ENCODE results near the gene TUBGCP6.
"Not testable (repeated sequence)": the region's sequence is repeated elsewhere in the genome, so short reads cannot be mapped to it uniquely, and the experiment has no call there.

The TUBGCP6 gene

DNA sequence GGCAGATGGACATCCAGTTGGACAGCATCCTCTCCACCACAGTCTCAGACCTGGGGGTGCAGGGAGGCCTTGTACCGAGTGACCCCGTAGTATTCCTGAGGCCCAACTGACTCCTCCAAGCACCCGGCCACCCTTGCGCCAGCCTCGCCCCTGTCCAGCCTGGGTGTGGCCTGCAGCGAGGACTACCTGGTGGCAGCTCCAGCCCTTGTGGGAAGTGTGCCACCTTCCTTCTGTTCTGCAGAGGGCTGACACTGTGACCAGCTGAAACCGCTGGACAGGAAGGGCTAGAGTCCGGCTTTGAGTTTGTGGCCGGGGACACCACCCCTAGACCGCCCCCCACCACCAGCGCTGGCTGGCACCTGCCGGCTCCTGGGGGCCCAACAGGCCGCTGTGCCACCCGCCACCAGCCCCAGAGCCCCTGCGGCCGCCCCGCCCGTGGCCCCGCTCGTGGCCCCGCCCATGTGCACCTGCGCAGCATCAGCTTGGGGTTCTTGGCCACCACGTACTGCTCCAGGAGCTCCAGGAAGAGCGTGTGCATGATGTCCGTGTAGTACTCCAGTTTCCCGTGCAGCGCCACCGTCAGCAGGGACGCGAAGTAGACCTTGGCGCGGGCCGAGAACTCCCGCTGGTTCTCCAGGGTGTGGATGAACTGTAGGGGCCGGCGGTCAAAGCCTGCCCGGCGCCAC lies 35.3 kb upstream of the TUBGCP6 start:
- no peak for DNase-seq

DNA sequence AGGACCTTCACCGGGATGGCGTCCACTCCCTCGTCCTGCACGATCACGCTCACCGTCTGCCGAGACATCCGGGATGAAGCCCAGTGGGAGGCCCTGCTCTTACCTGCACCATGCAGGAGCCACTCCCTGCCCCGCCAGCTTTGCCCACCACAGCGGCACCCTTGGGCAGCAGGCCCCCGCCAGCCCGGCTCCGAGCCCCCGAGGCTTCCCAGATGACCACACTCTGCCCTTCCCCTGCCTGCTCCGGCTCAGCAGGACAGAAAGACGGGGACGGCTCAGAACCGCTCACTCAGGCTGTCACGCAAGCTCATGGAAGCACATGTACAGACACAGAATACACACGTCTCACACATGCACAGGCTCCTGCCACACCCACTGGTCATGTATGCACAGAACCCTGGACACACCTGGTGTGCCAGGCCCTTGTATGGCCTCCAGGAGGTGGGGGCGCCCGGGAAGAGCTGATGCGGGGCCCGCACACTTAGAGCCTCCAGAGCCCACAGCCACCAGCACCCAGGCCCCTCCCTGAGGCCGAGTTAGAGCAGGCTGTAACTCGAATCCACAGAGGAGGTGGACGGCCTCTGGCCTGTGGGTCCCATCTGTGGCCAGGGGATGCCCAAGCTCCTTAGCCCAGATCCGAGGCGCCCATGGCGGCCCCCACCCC lies 34.3 kb upstream of the TUBGCP6 start:
- no peak for DNase-seq

DNA sequence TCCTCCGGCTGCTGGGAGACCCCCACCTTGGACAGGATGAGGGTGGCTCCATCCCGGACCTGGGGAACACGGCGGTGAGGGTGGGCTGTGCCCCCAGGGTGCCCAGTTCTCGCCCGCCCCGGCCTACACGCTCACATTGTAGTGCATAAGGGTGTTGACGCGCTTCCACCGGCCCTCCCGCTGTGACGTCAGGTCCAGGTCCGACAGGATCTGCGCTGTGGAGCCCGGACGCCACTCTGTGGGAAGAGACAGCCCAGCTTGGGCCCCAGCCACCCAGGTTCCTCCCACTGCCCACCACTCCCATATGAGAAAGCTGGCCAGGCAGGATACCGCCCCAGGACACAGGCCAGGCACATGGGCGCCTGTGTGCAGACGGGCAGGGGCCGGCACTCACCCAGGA lies 33.6 kb upstream of the TUBGCP6 start:
- DNase-seq = no peak

DNA sequence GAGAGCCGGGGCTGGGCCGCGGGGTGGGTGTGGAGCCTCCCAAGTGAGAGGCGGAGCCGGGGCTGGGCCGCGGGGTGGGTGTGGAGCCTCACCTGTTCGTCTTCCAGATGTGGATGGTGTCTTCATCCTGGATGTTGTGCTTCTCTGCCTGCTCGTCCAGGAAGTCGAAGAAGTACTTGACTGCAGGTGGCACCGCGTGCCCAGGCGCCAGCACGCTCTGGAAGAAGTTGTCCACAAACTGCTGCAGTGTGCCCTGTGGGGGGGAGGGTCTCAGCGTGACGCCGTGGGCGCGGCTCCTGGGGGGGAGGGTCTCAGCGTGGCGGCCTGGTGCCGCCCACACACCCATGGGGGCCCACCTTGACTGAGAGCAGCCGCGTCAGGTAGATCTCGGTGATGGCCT lies 32.9 kb upstream of the TUBGCP6 start:
- no peak for DNase-seq

DNA sequence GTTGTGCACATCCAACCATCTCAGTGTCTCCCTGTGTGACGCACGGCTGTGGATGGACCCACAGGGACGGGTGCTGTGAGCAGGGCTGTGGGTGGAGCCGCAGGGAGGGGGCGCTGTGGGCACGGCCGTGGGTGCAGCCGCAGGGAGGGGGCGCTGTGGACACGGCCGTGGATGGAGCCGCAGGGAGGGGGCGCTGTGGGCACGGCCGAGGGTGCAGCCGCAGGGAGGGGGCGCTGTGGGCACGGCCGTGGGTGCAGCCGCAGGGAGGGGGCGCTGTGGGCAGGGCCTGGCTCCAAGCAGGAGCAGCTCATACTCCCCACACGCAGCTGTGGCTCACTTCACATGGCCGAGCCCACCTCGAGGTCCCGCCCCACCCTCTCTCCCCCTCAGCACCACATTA lies 31.3 kb upstream of the TUBGCP6 start:
- DNase-seq = no peak

DNA sequence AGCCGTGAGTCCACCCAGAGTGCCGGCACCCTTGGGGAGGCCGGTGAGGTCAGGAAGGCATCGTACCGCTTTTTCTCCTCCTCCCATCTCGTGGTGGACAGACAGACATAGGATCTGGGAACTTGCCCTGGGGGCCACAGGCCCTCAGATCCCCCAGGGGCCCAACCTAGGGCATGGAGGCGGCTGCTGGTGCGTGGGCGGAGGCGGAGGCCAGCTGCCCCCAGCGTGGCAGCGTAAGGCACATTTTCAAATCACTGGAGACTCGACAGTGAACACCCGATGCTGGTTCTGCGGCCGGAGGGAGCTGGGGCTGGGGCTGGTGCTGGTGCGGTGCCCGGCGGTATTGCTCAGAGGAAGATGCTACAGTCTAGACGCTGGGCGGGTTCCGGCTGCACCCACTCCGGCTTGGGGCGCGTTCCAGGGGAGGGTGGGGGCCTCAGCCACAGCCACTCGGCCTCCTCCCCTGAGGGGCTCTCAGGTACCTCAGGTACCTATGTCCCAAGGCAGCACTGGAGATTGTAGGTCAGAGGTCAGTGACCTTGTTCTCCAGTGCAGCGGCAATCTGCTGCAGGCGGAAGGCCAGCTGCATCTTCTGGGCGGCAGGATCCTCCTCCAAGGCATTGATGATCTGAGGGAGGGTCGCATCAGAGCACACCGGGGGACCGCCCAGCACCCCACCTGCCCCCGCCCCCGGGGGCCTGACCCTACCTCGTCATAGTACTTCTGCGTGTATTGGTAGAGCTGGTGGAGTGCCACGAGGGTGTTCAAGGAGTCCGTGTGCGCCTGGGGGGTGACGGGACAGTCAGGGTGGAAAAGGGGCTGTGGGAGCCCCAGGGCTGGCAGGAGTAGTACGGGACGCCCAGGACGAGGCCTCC lies 30.6 kb upstream of the TUBGCP6 start:
- DNase-seq = no peak

DNA sequence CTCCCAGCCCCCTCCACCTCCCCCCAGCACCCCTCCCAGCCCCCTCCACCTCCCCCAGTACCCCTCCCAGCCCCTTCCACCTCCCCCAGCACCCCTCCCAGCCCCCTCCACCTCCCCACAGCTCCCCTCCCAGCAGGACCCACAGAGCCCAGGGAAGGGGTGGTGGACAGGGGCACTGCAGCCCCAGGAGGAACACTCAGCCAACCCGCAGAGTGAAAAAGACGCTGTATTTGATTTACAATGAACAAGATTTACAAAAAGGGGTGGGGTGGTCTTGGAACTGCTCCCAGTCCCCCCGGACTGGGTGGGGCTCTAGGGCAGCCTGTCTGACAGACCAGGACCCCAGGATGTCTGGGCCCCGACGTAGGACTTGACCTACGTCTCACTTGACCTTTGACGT lies 29.9 kb upstream of the TUBGCP6 start:
- no peak for DNase-seq

DNA sequence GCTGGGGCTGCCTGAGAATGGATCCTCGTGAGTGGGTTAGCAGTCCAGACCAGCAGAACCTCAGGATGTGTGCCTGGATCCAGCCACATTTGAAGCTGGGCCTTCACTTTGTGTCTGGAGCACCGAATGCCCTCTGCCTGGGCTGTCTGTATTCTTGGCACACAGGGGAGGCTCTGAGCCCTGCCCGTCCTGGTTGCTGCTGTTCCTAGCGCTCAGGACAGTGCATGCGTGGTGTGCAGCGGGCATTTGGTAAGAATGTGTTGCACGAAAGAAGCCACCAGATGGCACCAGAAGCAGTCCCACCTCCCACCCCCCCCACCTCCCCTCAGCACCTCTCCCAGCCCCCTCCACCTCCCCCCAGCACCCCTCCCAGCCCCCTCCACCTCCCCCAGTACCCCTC lies 29.5 kb upstream of the TUBGCP6 start:
- DNase-seq = peak; percentile 13

DNA sequence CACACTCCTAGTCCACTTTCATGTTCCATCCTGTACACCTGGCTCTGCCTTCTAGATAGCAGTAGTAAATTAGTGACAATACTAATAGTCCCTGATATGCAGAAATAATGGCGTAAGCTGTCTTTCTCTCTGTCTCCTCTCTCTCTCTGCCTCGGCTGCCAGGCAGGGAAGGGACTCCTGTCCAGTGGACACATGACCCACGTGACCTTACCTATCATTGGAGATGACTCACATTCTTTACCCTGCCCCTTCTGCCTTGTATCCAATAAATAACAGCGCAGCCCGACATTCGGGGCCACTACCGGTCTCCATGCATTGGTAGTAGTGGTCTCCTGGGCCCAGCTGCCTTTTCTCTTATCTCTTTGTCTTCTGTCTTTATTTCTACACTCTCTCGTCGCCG lies 29.0 kb upstream of the TUBGCP6 start:
- not testable (repeated sequence) for DNase-seq

DNA sequence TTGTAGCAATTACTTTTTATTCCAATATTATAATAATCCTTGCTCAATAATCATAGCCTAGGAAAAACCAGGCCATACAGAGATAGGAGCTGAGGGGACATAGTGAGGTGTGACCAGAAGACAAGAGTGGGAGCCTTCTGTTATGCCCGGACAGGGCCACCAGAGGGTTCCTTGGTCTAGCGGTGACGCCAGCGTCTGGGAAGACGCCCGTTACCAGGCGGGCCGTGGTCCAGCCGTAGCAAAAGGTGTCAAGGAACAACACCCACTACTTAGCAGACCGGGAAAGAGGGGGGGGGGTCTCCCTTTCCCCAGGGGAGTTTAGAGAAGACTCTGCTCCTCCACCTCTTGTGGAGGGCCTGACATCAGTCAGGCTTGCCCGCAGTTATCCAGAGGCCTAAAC lies 28.5 kb upstream of the TUBGCP6 start:
- not testable (repeated sequence) for DNase-seq

DNA sequence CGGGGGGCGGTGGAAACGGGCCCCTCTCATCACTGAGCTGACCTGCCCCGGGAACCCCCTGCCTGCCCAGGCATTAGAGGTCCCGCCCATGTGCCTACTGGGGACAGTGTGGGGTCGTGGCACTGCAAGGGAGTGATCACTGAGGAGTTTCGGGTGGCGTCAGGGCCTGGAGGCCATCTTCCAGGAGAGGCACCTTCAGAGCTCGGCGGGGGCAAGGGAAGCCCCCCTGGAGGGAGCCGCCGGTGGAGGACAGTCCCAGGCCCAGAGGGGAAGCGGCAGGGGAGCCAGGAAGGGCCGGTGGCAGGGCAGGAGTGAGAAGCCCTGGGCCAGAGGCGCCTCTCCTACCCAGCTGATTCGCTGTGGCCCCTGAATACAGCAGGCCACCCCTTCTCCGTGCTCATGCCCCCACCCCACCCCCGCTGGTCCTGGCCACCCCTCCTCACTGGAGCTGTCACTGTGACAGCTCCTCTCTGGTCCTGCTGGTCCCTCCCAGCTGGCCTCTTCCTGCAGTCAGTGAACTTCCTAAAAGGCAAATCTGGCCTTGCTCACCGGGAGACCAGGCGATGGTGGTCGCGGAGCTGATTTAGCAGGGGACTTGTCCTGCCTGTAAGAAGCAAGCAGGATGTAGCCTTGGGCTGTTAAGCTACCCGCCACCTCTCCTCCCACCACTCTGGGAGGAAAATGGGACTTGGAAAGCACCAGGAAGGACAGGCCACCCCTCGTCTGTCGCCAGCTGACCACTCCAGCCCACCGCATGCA lies 27.4 kb upstream of the TUBGCP6 start:
- DNase-seq = no peak

DNA sequence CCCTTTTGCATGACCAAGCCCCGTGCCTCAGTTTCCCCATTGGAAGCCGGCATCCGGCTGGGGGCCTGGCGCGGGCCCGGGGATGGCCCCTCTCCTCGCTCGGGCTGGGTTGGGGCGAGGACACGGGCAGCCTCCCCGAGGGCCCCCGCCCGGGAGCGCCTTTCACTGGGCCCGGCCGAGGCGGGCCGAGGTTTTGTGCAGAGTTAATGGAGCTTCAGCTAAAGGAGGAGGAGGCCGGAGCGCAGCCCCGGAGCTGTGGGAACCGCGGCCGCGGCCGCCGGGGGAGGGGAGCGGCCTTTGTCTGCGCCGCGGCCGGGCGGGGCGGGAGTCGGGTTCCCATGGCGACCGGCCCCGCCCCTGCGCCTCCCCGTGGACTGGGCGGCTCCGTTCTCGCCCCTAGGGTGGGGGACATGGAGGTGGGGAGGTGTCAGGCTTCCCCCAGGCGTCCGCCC lies 26.7 kb upstream of the TUBGCP6 start:
- DNase-seq = peak; percentile 56

DNA sequence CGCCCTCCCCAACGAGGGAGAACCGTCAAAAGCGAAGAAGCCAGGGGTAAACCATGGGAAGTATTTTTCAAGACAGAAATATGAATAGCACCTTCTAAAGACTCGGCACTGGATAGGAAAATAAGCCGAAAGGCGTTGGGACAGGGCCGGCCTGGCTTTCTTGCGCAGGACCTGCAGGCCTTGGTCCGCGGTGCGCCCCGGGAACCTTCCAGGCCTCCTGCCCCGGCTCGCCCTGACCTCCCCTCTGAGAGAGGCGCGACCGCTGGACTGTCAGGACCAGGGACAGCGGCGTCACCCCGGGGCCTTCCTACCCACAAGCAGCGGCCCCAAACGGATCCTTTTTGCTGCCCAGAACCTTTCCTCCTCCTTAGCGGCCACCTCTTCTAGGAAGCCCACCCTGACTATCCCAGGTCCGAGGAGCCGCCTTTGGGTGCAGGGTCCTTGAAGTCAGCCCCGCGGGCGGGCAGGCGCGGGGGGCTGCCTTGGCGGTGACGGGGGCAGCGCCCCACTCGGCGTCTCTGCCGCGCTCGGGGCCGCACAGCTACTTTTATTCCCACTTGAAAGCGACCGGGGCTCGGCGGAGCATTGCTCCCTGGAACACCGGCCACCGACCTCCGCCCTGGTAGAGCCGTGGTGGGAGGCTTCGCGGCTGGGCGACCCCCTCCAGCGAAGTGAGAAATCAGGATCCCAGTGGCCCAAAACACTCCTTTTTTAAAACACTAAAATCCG lies 26.0 kb upstream of the TUBGCP6 start:
- no peak for DNase-seq

DNA sequence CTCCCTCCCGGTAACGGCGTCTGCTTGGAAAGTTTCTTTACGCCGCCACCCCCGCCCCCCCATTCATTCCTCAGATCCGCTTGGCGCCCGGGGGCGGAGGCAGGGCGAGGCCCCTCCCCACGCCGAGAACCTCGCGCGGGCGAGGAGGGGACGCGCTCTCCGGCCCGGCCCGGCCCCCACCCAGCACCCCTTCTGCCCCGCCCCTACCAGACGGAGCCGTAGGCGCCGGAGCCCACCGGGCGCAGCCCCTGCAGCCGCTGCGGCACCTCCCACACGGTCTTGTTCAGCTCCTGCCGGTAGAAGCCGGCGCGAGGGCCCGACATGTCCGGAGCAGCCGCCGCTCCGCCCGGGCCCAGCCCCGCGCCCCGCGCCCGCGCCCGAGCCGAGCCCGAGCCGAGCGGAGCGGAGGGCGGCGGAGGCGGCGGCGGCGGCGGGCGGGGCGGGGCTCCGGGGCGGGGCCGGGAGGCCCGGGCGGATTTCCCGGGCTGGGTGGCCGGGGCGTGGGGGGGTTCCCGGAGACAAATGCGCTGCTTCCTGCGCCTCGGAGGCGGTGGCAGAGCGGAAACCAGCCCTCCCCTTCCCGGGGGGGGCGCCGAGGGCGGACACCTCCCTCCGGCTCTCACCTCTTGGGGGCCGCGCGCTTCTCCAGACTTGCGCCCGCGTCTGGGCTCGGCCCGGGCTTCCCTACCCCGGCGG lies 25.3 kb upstream of the TUBGCP6 start, which contains the start of gene MAPK11:
Gene MAPK11 (minus strand): TSS at position 411 of the 696 bp plus-strand sequence. CDS start 88 bp downstream, at position 323.
- no peak for DNase-seq

DNA sequence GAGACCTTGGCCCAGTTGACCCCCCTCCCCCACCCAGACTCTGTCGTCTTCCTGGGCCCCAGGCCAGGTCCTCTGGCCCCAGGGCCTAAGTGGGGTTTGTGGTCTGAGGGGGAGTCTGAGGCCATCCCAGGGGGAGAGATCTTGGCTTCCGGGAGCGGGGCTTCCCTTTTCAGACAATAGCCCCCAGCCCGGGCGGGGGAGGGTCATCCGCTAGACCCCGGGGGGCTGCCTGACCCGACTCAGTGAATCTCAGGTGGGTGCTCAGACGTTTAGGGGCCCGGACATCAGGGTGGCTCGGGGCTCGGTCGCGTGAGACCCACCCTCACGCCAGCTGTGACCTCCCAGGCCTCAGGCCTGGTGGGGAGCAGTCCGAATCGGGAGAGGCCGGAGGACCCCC lies 24.7 kb upstream of the TUBGCP6 start:
- DNase-seq = no peak

DNA sequence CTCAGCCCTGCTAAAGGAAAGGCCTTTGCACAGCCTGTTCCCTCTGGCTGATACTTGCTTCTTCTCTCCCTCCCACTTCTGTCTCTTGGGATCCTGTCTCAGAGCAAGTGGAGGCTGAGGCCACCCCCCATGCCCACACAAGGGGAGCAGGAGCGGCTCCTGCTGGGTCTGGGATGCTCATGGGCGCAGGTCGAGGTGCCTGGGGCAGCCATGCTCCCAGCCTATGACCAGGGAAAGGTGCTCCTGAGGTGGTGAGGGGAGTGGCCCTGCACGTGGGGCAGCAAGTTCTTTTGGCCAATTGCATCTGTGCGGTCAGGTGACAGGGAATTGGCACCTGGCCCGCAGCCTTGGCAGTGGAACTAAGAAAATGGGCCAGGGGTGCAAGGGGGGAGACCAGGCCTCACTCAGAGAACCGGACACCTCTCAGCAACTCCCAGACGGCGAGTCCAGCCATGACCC lies 23.9 kb upstream of the TUBGCP6 start:
- DNase-seq = peak; percentile 64

DNA sequence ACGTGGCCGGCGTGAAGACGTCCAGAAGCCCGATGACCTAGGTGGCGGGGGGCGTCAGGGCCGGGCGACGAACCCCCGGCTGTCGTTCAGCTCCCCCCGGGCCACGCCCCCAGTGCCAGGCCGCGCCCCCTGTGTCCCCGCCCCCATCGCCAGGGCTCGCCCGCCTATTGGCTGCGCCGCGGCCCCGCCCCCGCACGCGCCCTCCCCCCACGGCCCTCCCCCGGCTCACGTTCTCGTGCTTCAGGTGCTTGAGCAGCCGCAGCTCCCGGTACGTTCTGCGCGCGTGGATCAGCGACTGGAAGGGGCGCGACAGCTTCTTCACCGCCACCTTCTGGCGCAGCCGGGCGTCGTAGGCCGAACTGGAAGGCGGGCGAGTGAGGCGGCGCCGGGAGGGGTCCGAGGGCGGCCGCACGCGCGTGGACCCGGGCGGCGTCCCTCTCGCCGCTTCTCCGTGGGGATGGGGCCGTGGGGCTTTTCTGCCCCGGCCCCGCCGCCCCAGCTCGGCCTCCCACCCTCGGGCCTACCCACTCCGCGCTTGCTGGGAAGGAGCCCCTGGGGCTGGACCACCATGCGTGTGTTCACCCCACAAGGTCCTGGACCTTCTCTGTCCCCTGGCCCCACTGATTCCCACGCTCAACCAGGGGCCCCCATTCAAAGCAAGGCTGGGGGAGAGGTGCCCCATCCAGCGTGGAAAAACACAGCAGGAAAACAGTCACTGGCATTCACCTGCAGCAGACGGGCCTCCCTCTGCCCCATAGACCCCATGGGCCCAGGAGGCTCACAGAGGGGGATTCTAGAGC lies 23.0 kb upstream of the TUBGCP6 start:
- DNase-seq = no peak

DNA sequence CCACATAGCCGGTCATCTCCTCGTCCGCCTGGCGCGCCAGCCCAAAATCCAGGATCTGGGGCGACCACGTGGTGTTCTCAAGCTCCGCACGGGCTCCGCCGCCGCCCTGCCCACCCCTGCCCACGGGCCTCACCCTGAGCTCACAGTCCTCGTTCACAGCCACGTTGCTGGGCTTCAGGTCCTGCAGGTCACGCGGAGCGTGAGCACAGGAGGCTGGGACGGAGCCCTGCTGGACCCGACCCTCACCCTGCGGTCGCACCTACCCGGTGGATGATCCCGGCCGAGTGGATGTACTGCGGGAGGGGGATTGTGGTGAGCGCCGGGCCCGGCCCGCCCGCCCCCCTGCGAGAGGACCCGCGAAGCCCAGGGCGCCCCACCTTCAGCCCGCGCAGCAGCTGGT lies 22.2 kb upstream of the TUBGCP6 start:
- DNase-seq = no peak

DNA sequence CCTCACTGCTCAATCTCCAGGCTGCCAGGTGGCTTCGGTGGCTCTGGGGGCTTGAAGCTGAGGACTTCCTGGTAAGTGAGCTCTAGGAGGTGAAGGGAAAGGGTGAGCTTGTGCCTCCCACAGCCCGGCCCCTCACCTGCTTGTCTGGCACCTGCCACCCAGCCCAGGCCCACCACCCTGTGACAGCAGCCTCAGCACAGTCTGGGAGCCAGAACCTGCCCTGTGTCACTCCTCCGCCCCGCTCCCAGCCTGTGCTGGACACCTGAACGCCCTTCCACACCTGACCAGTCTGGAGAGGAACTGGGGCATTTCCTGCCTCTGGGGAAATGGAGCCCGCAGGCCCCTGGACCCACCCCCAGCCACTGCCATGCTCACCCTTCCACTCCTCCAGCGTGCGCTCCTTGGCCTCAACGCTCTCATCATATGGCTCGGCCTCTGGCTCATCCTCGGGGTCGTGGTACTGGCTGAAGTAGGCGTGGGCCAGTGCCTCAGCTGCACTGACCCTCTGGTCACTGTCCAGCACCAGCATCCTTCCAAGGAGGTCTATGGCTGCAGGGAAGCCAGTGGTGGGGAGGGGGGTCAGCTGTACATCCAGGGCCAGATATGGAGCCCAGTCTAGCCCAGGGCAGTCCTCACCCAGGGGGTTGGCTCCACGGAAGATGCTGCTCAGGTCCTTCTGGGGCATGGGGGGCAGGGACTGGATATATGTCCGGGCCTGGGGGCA lies 20.3 kb upstream of the TUBGCP6 start:
- no peak for DNase-seq
